GM19239 (cell line): ENCODE measurements around the gene C11orf16.
"Not testable (repeated sequence)": the region's sequence is repeated elsewhere in the genome, so short reads cannot be mapped to it uniquely, and the experiment has no call there.

Source experiments
- DNase-seq: peaks from one replicate; pipeline ENCODE4 v3.0.0; 2011; ENCODE audit warnings: low spot score; ENCODE audit not compliant: insufficient read length
- FAIRE-seq: peaks from 2 replicates; lab custom pipeline; 2011; peaks lifted over from hg19 to GRCh38; lab: Jason Lieb, UNC

The C11orf16 gene

DNA sequence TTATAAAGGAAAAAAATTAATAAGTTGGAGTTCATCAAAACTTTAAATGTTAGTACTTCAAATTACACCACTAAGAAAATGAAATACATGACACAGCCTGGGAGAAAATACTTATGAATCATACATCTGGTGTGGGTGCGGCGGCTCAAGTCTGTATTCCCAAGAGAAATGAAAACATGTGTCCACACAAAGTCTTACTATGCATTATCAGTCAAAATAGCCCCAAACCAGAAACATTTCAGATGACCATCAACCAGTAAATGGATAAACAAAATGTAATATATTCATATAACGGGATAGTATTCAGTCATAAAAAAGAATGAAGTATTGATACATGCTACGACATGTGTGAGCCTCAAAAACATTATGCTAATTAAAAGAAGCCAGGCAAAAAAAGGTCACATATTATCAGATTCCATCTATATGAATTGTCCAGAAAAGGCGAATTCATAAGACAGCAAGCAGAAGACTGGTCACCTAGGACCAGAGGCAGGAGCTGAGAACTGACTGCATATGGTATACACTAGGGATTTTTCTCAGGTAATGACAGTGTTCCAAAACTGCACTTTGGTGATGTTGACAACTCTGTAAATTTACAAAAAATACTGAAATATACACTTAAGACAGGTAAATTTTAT, 27.1 kb downstream of the C11orf16 start:
- FAIRE-seq = no peak
- DNase-seq = no peak

- FAIRE-seq = no peak
Measured at GRCh38 chr11:8899119-8899753, 33.5 kb downstream of the C11orf16 start.

DNA sequence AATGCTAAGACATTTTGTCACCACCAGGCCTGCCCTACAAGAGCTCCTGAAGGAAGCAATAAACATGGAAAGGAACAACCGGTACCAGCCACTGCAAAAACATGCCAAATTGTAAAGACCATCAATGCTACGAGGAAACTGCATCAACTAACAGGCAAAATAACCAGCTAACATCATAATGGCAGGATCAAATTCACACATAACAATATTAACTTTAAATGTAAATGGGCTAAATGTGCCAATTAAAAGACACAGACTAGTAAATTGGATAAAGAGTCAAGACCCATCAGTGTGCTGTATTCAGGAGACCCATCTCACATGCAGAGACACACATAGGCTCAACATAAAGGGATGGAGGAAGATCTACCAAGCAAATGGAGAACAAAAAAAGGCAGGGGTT, 41.6 kb downstream of the C11orf16 start:
- not testable (repeated sequence) for DNase-seq, FAIRE-seq

More at GRCh38 chr11:8899119-8899753, 33.5 kb downstream of the C11orf16 start:
- no peak for DNase-seq

DNA sequence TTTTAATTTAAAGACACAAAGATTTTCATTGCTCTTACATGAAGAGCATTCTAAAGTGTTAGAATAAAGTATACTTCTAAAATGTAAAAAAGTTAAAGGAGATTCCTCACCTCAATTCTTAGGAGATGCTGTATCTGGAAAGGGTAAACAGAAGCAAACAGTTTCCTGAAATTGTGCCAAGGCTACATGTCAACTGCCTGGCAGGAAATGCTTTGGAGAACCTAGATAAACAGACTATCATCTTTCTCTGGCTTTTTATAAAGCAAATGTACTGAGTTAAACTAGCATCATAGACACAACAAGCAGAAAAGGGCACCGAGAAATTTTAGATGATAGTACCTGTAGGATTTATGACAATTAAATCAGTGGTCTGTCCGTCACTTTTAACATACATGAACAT, 46.4 kb downstream of the C11orf16 start:
- FAIRE-seq = no peak
- DNase-seq = no peak

GRCh38 chr11:8881585-8881984, 51.2 kb downstream of the C11orf16 start:
- not testable (repeated sequence) for DNase-seq, FAIRE-seq

GRCh38 chr11:8878771-8879170, 54.0 kb downstream of the C11orf16 start:
- DNase-seq (no peak), FAIRE-seq (no peak)

DNA sequence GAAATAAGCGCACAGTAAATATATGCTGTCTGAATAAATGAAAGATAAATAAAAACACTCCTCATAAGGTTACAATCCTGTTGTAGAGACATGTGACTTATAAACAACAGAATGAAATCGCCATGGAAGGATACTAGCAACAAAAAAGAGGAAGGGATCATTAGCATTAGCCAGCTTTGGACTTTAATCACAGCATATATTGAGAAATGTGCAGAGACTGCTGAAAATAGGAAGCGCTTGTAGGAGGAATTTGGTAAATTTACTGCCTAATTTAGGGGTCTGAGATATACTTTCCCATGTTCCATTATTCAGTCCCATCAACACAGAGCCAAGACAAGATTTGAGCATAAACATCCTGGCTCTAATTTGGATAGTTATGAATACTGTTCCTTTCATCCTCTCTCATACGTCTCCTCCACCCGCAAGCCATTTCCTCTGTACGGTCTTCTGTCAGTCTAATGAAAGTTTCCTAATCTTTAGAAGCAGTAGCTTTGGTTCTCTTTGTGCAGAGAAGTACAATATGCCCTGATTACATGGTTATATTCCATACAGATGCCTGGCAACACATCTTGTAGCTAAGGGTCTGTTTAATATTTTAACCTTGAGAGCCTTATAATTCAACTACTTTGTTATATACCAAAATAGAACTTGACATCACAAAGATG, 58.9 kb downstream of the C11orf16 start:
- no peak for FAIRE-seq
- no peak for DNase-seq

- FAIRE-seq (no peak), DNase-seq (no peak)
Measured at GRCh38 chr11:8871962-8872361, 60.8 kb downstream of the C11orf16 start.

GRCh38 chr11:8871171-8871775, 61.5 kb downstream of the C11orf16 start:
- FAIRE-seq (no peak), DNase-seq (no peak)

DNA sequence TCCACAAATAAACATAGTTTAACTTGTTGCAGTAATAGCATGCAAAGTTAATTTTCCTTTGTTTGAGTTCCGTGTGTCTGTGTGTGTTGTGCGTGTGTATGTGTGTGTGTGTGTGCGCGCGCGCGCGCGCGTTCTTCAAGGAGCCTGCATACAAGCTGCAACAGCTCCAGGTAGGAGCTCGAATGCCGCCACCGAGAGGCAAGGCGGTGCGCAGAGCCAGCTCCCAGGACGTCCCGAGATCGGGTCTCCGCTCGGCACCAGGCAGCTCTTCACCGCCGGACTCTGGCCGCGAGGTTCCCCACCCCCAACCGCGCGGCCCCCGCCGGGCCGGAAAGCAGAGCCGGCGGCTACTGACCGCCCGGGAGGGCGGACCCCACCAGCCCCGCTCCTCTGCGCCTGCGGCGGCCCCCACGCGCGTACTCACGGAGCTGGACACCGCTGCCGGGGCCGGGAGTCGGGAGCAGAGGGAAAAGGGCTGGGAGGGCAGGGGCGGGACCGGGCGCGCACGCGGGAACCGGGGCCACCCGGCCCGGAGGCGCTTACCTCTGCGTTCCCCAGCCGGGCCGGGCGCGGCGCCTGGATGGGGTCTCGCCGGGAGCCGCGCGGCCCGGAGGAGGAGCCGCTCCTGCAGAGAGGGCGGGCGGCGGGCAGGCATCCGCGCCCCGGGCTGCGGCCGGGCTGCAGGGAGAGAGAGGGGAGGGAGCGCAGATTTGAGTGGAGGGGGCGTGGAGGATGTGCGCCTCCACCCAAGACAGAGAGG, 62.2 kb downstream of the C11orf16 start:
- DNase-seq (no peak), FAIRE-seq (no peak)
